Stimulated activated CD4-positive, alpha-beta T cell treated with anti-CD3 and anti-CD28 coated beads, TNF-alpha, amount 100 ng/mL, for 1 hour (primary cell): ENCODE results near the gene SGTB.
"Not testable (repeated sequence)": the region's sequence is repeated elsewhere in the genome, so short reads cannot be mapped to it uniquely, and the experiment has no call there.

Experiments used
- DNase-seq, 3 donors: peaks; one replicate each; pipeline ENCODE4 v3.0.0-alpha.2; 2020; ENCODE audit warnings: low read depth in 3 of 3, low spot score in 1 of 3

Gene SGTB

GRCh38 chr5:65674749-65675148 is 47.2 kb downstream of the SGTB start:
- DNase-seq = no peak

GRCh38 chr5:65672796-65673195 is 49.1 kb downstream of the SGTB start:
- DNase-seq = no peak

- DNase-seq = no peak
These were observed 53.2 kb downstream of the SGTB start for GRCh38 chr5:65668696-65669095.

- no peak for DNase-seq
These were observed 57.9 kb downstream of the SGTB start for GRCh38 chr5:65663804-65664521.

GRCh38 chr5:65654713-65655112 is 67.2 kb downstream of the SGTB start:
- no peak for DNase-seq

GRCh38 chr5:65651144-65651543 is 70.8 kb downstream of the SGTB start:
- no peak for DNase-seq

GRCh38 chr5:65647941-65648340 is 74.0 kb downstream of the SGTB start:
- DNase-seq = no peak

GRCh38 chr5:65646938-65647337 is 75.0 kb downstream of the SGTB start:
- DNase-seq = no peak

GRCh38 chr5:65640240-65640639 is 81.7 kb downstream of the SGTB start:
- no peak for DNase-seq

- DNase-seq = no peak
These were observed 90.9 kb downstream of the SGTB start for GRCh38 chr5:65630981-65631380.

GRCh38 chr5:65625743-65626142 is 96.2 kb downstream of the SGTB start:
- no peak for DNase-seq

GRCh38 chr5:65624571-65625555 is 97.0 kb downstream of the SGTB start, which contains the start of the genes SHLD3 and TRAPPC13:
Gene SHLD3 (plus strand): TSS chr5:65625027. CDS start chr5:65629588, 4,561 bp downstream.
Gene TRAPPC13 (plus strand): TSS chr5:65625027. CDS start chr5:65625061, 34 bp downstream.
- peak; percentile 54 to 62 (median 55) for DNase-seq

- DNase-seq = peak; percentile 73 to 77 (median 74)
These were observed 97.8 kb downstream of the SGTB start, which contains the start of gene TRIM23 for GRCh38 chr5:65624025-65624570. Gene TRIM23 (minus strand): TSS chr5:65624333. CDS start chr5:65624274, 59 bp downstream.

GRCh38 chr5:65623482-65623881 is 98.4 kb downstream of the SGTB start:
- DNase-seq = no peak

- DNase-seq = not testable (repeated sequence)
These were observed 99.9 kb downstream of the SGTB start for GRCh38 chr5:65621961-65622360.

- no peak for DNase-seq
These were observed 101.9 kb downstream of the SGTB start for GRCh38 chr5:65620021-65620420.
